Upper lobe of left lung (tissue), 6 donors: ENCODE data around the gene NOX5. TPM values are rescaled to one million over a fixed set of nuclear protein-coding genes. Genes with fewer than 3 reads are reported as not detected.
"Not testable (repeated sequence)": the region's sequence is repeated elsewhere in the genome, so short reads cannot be mapped to it uniquely, and the experiment has no call there.

Source experiments
- ATAC-seq, 2 donors: fragments of 200-7000 bp; cut with Tn5 transposase; one replicate each; pipeline ENCODE4 v1.9.1; 2022; ENCODE audit warnings: mild to moderate bottlenecking in 2 of 2, moderate library complexity in 2 of 2; ENCODE audit not compliant: low FRiP score in 2 of 2
- DNase-seq, 2 donors: peaks; one replicate each; pipeline ENCODE4 v3.0.0-alpha.2; 2019 to 2020
- H3K27ac ChIP-seq, 4 donors: fragments of 200-600 bp; sonication (generic); one replicate each; pipeline ENCODE4 v1.5.1; 2016 to 2019
- H3K27me3 ChIP-seq, 4 donors: fragments of 200-600 bp; sonication (generic); one replicate each; pipeline ENCODE4 v1.5.1; 2017 to 2019
- H3K36me3 ChIP-seq, 4 donors: fragments of 200-600 bp; sonication (generic); one replicate each; pipeline ENCODE4 v1.5.1; 2016 to 2019
- H3K4me1 ChIP-seq, 4 donors: fragments of 200-600 bp; sonication (generic); one replicate each; pipeline ENCODE4 v1.5.1; 2018 to 2019
- H3K4me3 ChIP-seq, 4 donors: fragments of 200-600 bp; sonication (generic); one replicate each; pipeline ENCODE4 v1.5.1; 2017 to 2019; ENCODE audit warnings: mild to moderate bottlenecking in 2 of 4, moderate library complexity in 1 of 4
- H3K9me3 ChIP-seq, 4 donors: fragments of 200-600 bp; sonication (generic); one replicate each; pipeline ENCODE4 v1.5.1; 2018 to 2019
- EP300 ChIP-seq, 4 donors: sonication (generic); formaldehyde crosslinking; IDR thresholded peaks; one replicate each; pipeline ENCODE4 v1.5.1; 2017; ENCODE audit warnings: antibody characterized with exemption in 4 of 4, control low read depth in 2 of 4
- POLR2A ChIP-seq, 4 donors: fragments of 450-650 bp; IDR thresholded peaks; one replicate each; pipeline ENCODE4 v1.5.1; 2016 to 2017; ENCODE audit warnings: antibody characterized with exemption in 4 of 4, mild to moderate bottlenecking in 2 of 4
- POLR2AphosphoS5 ChIP-seq, 2 donors: sonication (generic); formaldehyde crosslinking; IDR thresholded peaks; one replicate each; pipeline ENCODE4 v1.5.1; 2017; ENCODE audit warnings: antibody characterized with exemption in 2 of 2
- WGBS, 2 donors: methylation state at CpG; one replicate each; pipeline ENCODE4 v1.1.5; 2017 to 2018; 5-methylcytosine and 5-hydroxymethylcytosine counted together
- total RNA-seq, 6 donors: library from RNA; depleted of rRNA in 4 of 6; stranded (reverse); fragments of >200 nt in 4 of 6; gene quantifications; one replicate each; pipeline versions ENCODE4 v1.1.0 to v1.2.1, GENCODE V29; 2016 to 2021
- TF ChIP-seq, protein P1 (sequence below), 6 experiments: fragments of 450-650 bp in 4 of 6; fragments of 200-600 bp in 2 of 6; sonication (generic) in 2 of 6; IDR thresholded peaks; one replicate each; pipeline ENCODE4 v1.5.1; 2016 to 2019; ENCODE audit warnings: antibody characterized with exemption in 6 of 6
- donor health status: DM: no; HTN: no; CAD: no; lungs with moderate emphysema.
- donor health status: DM: no; HTN: yes; CAD: no; lungs with severe emphysema.

Gene NOX5
- total RNA-seq, 6 donors from 2014 or later = 0.20 to 5.7 (median 1.4) TPM; not detected in 2

DNA sequence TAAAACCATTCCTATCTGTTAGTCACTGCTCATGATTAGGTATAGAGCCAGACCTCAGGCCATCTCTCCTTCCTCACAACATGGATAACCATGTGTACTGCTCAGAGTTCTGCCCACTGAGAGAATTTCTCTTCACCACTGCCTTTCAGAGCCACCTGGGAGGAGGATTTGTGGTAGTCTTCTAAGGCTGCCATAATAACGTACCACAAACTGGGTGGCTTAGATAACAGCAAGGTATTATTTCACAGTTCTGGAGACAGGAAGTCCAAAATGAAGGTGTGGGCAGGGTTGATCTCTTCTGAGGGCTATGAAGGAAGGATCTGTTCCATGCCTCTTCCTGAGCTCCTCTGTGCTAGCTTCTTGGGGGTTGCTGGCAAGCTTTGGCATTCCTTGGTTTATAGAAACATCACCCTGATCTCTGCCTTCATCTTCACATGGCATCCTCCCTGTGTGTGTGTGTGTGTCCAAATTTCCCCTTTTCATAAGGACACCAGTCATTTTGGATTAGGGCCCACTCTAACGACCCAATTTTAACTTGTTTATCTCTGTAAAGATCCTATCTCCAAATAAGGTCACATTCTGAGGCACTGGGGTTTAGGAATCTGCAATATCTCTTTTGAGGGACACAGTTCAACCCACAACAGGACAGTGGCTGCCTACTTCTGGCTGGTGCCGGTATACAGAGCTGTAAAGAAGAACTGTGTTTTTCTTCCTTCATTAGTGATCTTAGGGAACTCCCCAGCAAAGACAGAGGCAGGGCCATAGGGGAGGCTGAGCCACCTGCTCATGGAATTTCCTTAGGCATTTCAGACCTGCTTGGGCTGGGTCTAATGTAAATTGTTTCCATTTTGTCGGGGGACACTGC, 42.1 kb upstream of the NOX5 start:
- Histone ChIP-seq H3K4me1 (peaks cover 0 to 5% (median 2%) of the 10 kb centered on the region in 4 donors), H3K27me3 (no peaks in the 10 kb centered on the region), H3K4me3 (no peak overlapping the region), H3K27ac (no peak overlapping the region), H3K36me3 (no peaks in the 10 kb centered on the region), H3K9me3 (peaks cover 9 to 19% (median 14%) of the 10 kb centered on the region in 4 donors)
- 21 to 40% methylated on average over 4 of the region's 4 CpGs for WGBS, 2 donors
- TF ChIP-seq POLR2AphosphoS5 (IDR thresholded peaks at IDR 0.05) = no peak
- DNase-seq (no peak), ATAC-seq (no peak)

DNA sequence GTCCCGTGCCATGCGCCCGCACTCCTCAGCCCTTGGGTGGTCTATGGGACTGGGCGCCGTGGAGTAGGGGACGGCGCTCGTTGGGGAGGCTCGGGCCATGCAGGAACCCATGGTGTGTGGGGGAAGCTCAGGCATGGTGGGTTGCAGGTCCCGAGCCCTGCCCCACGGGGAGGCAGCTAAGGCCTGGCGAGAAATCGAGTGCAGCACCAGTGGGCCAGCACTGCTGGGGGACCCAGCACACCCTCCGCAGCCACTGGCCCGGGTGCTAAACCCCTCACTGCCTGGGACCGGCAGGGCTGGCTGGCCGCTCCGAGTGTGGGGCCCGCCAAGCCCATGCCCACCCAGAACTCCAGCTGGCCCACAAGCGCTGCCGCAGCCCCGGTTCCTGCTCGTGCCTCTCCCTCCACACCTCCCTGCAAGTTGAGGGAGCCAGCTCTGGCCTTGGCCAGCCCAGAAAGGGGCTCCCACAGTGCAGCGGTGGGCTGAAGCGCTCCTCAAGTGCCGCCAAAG, 38.8 kb upstream of the NOX5 start:
- not testable (repeated sequence) for H3K36me3 ChIP-seq, H3K4me1 ChIP-seq, H3K27ac ChIP-seq, H3K27me3 ChIP-seq, ATAC-seq, H3K4me3 ChIP-seq, H3K9me3 ChIP-seq
- DNase-seq = peak in 1 of 2 donors; percentile 69
- 97 to 98% methylated on average over 9 to 12 of the region's 26 CpGs for WGBS, 2 donors

DNA sequence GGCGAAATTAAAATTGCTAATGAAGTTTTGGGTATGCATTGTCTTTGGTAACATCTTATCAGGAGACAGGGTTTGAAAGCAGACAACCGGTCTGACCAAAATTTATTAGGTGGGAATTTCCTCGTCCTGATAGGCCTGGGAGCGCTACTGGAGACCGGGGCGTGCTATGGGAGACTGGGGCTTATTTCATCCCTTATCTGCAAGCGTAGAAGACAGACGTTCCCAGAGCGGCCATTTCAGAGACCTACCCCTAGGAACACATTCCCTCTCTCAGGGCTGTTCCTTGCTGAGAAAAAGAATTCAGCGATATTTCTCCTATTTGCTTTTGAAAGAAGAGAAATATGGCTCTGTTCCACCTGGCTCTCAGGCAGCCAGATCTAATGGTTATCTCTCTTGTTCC, 37.1 kb upstream of the NOX5 start:
- not testable (repeated sequence) for H3K36me3 ChIP-seq, H3K27ac ChIP-seq, H3K4me3 ChIP-seq, DNase-seq, ATAC-seq, H3K27me3 ChIP-seq, H3K9me3 ChIP-seq, H3K4me1 ChIP-seq
- WGBS, 2 donors = 89 to 92% methylated on average over 10 of the region's 10 CpGs

DNA sequence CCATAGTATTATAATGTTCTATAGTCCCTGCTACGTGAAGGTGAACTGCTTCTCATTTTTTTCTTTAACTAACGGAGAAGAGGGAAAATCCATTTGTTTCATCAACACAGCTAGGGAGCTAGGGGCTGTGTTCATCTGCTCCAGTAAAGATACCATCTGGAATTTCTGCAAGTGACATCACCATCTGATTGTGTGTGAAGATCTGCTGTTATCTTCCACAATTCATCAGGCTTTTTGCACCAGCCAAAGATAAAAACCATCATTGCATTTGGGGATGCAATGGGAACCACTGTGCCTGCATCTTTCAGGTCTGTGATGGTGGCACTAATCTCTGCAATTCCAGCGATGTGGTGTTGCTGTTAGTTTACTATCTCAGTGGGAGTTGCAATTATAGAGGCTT, 35.5 kb upstream of the NOX5 start:
- TF ChIP-seq, protein P1, sequence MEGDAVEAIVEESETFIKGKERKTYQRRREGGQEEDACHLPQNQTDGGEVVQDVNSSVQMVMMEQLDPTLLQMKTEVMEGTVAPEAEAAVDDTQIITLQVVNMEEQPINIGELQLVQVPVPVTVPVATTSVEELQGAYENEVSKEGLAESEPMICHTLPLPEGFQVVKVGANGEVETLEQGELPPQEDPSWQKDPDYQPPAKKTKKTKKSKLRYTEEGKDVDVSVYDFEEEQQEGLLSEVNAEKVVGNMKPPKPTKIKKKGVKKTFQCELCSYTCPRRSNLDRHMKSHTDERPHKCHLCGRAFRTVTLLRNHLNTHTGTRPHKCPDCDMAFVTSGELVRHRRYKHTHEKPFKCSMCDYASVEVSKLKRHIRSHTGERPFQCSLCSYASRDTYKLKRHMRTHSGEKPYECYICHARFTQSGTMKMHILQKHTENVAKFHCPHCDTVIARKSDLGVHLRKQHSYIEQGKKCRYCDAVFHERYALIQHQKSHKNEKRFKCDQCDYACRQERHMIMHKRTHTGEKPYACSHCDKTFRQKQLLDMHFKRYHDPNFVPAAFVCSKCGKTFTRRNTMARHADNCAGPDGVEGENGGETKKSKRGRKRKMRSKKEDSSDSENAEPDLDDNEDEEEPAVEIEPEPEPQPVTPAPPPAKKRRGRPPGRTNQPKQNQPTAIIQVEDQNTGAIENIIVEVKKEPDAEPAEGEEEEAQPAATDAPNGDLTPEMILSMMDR (IDR thresholded peaks at IDR 0.05) = no peak
- TF ChIP-seq POLR2A (IDR thresholded peaks at IDR 0.05) = no peak
- WGBS, 2 donors = 80 to 95% methylated on average over 3 of the region's 3 CpGs
- Histone ChIP-seq H3K9me3 (peaks cover 0 to 5% (median 0%) of the 10 kb centered on the region in 4 donors), H3K27ac (no peak overlapping the region), H3K27me3 (no peaks in the 10 kb centered on the region), H3K4me3 (no peak overlapping the region), H3K36me3 (no peaks in the 10 kb centered on the region), H3K4me1 (no peaks in the 10 kb centered on the region)
- DNase-seq (no peak), ATAC-seq (no peak)

DNA sequence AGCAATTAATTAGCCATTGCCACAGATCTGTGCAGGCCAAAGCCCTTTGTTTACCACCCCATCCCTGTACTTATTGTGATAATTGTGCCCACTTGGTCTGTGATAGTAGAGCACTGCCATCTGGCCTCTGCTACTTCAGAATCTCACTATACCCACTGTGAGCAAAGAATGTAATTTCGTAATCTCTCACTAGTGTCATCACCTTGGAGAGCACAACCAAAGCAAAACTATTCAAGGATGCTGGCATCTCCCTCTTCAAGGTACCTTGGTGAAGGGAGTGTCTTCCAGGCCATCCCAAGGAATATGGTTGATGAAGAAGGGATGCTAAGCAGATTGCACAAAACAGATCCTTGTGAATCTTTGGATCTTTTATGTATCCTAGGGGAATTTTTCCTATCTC, 34.7 kb upstream of the NOX5 start:
- H3K27ac ChIP-seq = no peak overlapping the region
- no peaks in the 10 kb centered on the region for H3K36me3 ChIP-seq
- no peak overlapping the region for H3K4me3 ChIP-seq
- ATAC-seq (no peak), DNase-seq (no peak)
- H3K27me3 ChIP-seq = no peaks in the 10 kb centered on the region
- 58 to 89% methylated on average over 1 of the region's 1 CpG for WGBS, 2 donors
- no peak for TF ChIP-seq POLR2A (IDR thresholded peaks at IDR 0.05)
- TF ChIP-seq, protein P1 (IDR thresholded peaks at IDR 0.05) = no peak
- TF ChIP-seq POLR2AphosphoS5 (IDR thresholded peaks at IDR 0.05) = no peak
- TF ChIP-seq EP300 (IDR thresholded peaks at IDR 0.05) = no peak
- peaks cover 0 to 5% (median 0%) of the 10 kb centered on the region in 4 donors for H3K9me3 ChIP-seq
- no peaks in the 10 kb centered on the region for H3K4me1 ChIP-seq

DNA sequence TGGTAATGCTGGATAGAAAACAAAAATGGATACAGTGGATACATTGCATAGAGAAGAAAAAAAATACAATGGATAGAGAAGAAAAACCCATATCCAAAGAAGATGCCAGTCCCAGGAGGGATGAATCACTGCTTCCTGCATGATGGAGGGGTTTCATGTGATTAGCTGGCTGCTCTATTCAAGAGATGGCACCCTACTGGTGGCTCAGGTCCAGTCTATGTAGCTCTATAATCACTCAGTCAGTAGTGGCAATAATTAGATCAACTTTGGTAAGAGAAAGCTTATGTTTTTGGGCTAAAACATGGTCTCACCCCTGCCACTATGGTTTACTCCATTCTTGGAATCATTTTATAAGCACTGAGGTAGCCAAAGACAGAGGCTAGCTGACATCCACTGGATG, 33.7 kb upstream of the NOX5 start:
- no peaks in the 10 kb centered on the region for H3K27me3 ChIP-seq
- no peak for DNase-seq
- H3K36me3 ChIP-seq = no peaks in the 10 kb centered on the region
- H3K27ac ChIP-seq = no peak overlapping the region
- H3K9me3 ChIP-seq = peaks cover 0 to 5% (median 0%) of the 10 kb centered on the region in 4 donors
- H3K4me1 ChIP-seq = no peaks in the 10 kb centered on the region
- no peak for ATAC-seq
- TF ChIP-seq, protein P1 (IDR thresholded peaks at IDR 0.05) = no peak
- TF ChIP-seq EP300 (IDR thresholded peaks at IDR 0.05) = no peak
- TF ChIP-seq POLR2A (IDR thresholded peaks at IDR 0.05) = no peak
- TF ChIP-seq POLR2AphosphoS5 (IDR thresholded peaks at IDR 0.05) = no peak
- no peak overlapping the region for H3K4me3 ChIP-seq
